ENCODE measurements around the gene DDX21.

Gene DDX21

DNA sequence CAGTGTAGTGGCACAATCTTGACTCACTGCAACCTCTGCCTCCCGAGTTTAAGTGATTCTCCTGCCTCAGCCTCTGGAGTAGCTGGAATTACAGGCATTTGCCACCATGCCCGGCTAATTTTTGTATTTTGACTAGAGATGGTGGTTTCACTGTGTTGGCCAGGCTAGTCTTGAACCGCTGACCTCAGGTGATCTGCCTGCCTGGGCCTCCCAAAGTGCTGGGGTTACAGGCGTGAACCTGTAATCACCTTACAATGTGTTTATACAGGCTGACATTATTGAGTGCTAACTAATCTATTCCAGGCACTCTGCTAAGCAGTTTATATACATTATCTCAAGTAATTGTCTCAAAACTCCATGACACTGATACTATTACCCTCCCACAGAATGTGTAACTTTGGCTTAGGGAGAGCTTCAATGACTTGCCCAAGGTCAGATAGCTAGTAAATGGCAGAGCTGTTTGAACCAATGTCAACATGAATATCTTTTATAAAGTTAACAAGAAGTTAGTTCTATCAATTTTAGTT, 69.5 kb downstream of the DDX21 start:
- TF ChIP-seq, protein P1, sequence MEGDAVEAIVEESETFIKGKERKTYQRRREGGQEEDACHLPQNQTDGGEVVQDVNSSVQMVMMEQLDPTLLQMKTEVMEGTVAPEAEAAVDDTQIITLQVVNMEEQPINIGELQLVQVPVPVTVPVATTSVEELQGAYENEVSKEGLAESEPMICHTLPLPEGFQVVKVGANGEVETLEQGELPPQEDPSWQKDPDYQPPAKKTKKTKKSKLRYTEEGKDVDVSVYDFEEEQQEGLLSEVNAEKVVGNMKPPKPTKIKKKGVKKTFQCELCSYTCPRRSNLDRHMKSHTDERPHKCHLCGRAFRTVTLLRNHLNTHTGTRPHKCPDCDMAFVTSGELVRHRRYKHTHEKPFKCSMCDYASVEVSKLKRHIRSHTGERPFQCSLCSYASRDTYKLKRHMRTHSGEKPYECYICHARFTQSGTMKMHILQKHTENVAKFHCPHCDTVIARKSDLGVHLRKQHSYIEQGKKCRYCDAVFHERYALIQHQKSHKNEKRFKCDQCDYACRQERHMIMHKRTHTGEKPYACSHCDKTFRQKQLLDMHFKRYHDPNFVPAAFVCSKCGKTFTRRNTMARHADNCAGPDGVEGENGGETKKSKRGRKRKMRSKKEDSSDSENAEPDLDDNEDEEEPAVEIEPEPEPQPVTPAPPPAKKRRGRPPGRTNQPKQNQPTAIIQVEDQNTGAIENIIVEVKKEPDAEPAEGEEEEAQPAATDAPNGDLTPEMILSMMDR (IDR thresholded peaks at IDR 0.05; ENCODE audit: low read length, missing control alignments) = no peak
- no peak overlapping the region for H3K4me3 ChIP-seq (replicated peaks; ENCODE audit: low read depth, low read length)
- DNase-seq (ENCODE audit: low read depth) = no peak

GRCh38 chr10:69033256-69033655, 77.3 kb downstream of the DDX21 start:
- TF ChIP-seq, protein P1 (IDR thresholded peaks at IDR 0.05; ENCODE audit: low read length, missing control alignments) = no peak
- no peak overlapping the region for H3K4me3 ChIP-seq (replicated peaks; ENCODE audit: low read depth, low read length)
- DNase-seq (ENCODE audit: low read depth) = no peak
